Vagina (tissue), 2 donors: ENCODE data around the gene GPC2. TPM values are rescaled to one million over a fixed set of nuclear protein-coding genes. Genes with fewer than 3 reads are reported as not detected.
A peak's percentile ranks its signal among the peaks of the same experiment; 100 is the strongest.
"Not testable (repeated sequence)": the region's sequence is repeated elsewhere in the genome, so short reads cannot be mapped to it uniquely, and the experiment has no call there.

Experiments
- DNase-seq, 2 donors: peaks; one replicate each; pipeline ENCODE4 v3.0.0-alpha.2; 2017; ENCODE audit errors: extremely low spot score in 2 of 2
- H3K27ac ChIP-seq: fragments of 200-600 bp; sonication (generic); one replicate; pipeline ENCODE4 v1.5.1; 2019
- H3K27me3 ChIP-seq: fragments of 200-600 bp; sonication (generic); one replicate; pipeline ENCODE4 v1.5.1; 2019
- H3K36me3 ChIP-seq, 2 donors: fragments of 200-600 bp; sonication (generic); one replicate each; pipeline ENCODE4 v1.5.1; 2017 to 2019
- H3K4me1 ChIP-seq: fragments of 200-600 bp; sonication (generic); one replicate; pipeline ENCODE4 v1.5.1; 2019
- H3K4me3 ChIP-seq, 2 donors: fragments of 200-600 bp; sonication (generic); 1 replicate in 1 of 2; 2 replicates in 1 of 2; pipeline ENCODE4 v1.5.1; 2016 to 2019
- H3K9me3 ChIP-seq: fragments of 200-600 bp; sonication (generic); one replicate; pipeline ENCODE4 v1.5.1; 2019
- CTCF ChIP-seq, 3 experiments: fragments of 450-650 bp in 2 of 3; fragments of 200-600 bp in 1 of 3; sonication (generic) in 1 of 3; IDR thresholded peaks; one replicate each; pipeline ENCODE4 v1.5.1; 2017 to 2019; ENCODE audit warnings: antibody characterized with exemption in 3 of 3, mild to moderate bottlenecking in 2 of 3, moderate library complexity in 2 of 3
- POLR2A ChIP-seq, 2 donors: fragments of 450-650 bp; IDR thresholded peaks; one replicate each; pipeline ENCODE4 v1.6.1; 2017; ENCODE audit warnings: antibody characterized with exemption in 2 of 2, mild to moderate bottlenecking in 2 of 2, moderate library complexity in 2 of 2
- POLR2AphosphoS5 ChIP-seq, 2 donors: sonication (generic); formaldehyde crosslinking; IDR thresholded peaks; one replicate each; pipeline ENCODE4 v1.9.0; 2017; ENCODE audit warnings: antibody characterized with exemption in 2 of 2, mild to moderate bottlenecking in 2 of 2, low read depth in 1 of 2; ENCODE audit not compliant: insufficient read depth in 1 of 2
- intact Hi-C: fragments of 100-400 bp; cut with DNase I; formaldehyde crosslinking; loops from one replicate; pipeline ENCODE4 v1.15.1; 2023
- total RNA-seq: library from RNA; depleted of rRNA; stranded (reverse); fragments of >200 nt; gene quantifications from one replicate; pipeline ENCODE4 v1.2.3, GENCODE V29; 2016

GPC2 gene
- total RNA-seq, 1 donor from 2014 or later: 7.4 TPM

- Histone ChIP-seq H3K4me3 (peak overlapping the region in 1 of 2 donors; percentile 13), H3K4me1 (peaks cover 28% of the 10 kb centered on the region)
- intact Hi-C loops: loop anchor here (10.0 kb wide), 1 partner anchor 84 kb away; the partner anchor contains the start of gene PVRIG
Observed at GRCh38 chr7:100130608-100131453, 46.4 kb downstream of the GPC2 start.

GRCh38 chr7:100130220-100130607 is 47.0 kb downstream of the GPC2 start:
- peaks cover 34% of the 10 kb centered on the region for H3K4me1 ChIP-seq

More at GRCh38 chr7:100130608-100131453, 46.4 kb downstream of the GPC2 start:
- Histone ChIP-seq H3K9me3 (no peaks in the 10 kb centered on the region), H3K27ac (no peak overlapping the region), H3K36me3 (no peaks in the 10 kb centered on the region), H3K27me3 (no peaks in the 10 kb centered on the region)
- DNase-seq: no peak
- TF ChIP-seq POLR2AphosphoS5 (IDR thresholded peaks at IDR 0.05; ENCODE audit: insufficient read depth in 1 of 2, low read depth in 1 of 2) (peak in 1 of 2 donors; percentile 38), POLR2A (IDR thresholded peaks at IDR 0.05) (no peak), CTCF (IDR thresholded peaks at IDR 0.05) (peak; percentile 70 to 88 (median 76))

GRCh38 chr7:100128637-100128963 is 48.6 kb downstream of the GPC2 start:
- no peak for DNase-seq
- TF ChIP-seq CTCF (IDR thresholded peaks at IDR 0.05) (no peak), POLR2AphosphoS5 (IDR thresholded peaks at IDR 0.05; ENCODE audit: insufficient read depth in 1 of 2, low read depth in 1 of 2) (no peak), POLR2A (IDR thresholded peaks at IDR 0.05) (no peak)
- peak overlapping the region in 1 of 2 donors; percentile 86 for H3K4me3 ChIP-seq
- intact Hi-C loops: no loop called here
- H3K36me3 ChIP-seq: no peaks in the 10 kb centered on the region
- peaks cover 41% of the 10 kb centered on the region for H3K4me1 ChIP-seq
- H3K9me3 ChIP-seq: no peaks in the 10 kb centered on the region
- peak overlapping the region; percentile 96 for H3K27ac ChIP-seq
- no peaks in the 10 kb centered on the region for H3K27me3 ChIP-seq

More at GRCh38 chr7:100130220-100130607, 47.0 kb downstream of the GPC2 start:
- H3K9me3 ChIP-seq, DNase-seq, H3K36me3 ChIP-seq, H3K27me3 ChIP-seq, H3K27ac ChIP-seq, H3K4me3 ChIP-seq: not testable (repeated sequence)
- intact Hi-C loops: loop anchor here (10.0 kb wide), 1 partner anchor 85 kb away; the partner anchor contains the start of gene PVRIG

GRCh38 chr7:100127866-100128636 is 49.1 kb downstream of the GPC2 start:
- no peak for TF ChIP-seq CTCF (IDR thresholded peaks at IDR 0.05)
- no peak for TF ChIP-seq POLR2A (IDR thresholded peaks at IDR 0.05)
- TF ChIP-seq POLR2AphosphoS5 (IDR thresholded peaks at IDR 0.05; ENCODE audit: insufficient read depth in 1 of 2, low read depth in 1 of 2): no peak
- H3K36me3 ChIP-seq: no peaks in the 10 kb centered on the region
- H3K4me3 ChIP-seq: peak overlapping the region; percentile 86 to 92
- no peak for DNase-seq
- no peaks in the 10 kb centered on the region for H3K27me3 ChIP-seq
- H3K9me3 ChIP-seq: no peaks in the 10 kb centered on the region
- H3K27ac ChIP-seq: peak overlapping the region; percentile 96
- H3K4me1 ChIP-seq: peaks cover 41% of the 10 kb centered on the region
- intact Hi-C loops: no loop called here

- TF ChIP-seq CTCF (IDR thresholded peaks at IDR 0.05): no peak
- TF ChIP-seq POLR2AphosphoS5 (IDR thresholded peaks at IDR 0.05; ENCODE audit: insufficient read depth in 1 of 2, low read depth in 1 of 2): peak; percentile 62 to 86
- H3K27me3 ChIP-seq: no peaks in the 10 kb centered on the region
- H3K4me1 ChIP-seq: peaks cover 41% of the 10 kb centered on the region
- peak within 1 kb of the TSS; percentile 86 to 92 for H3K4me3 ChIP-seq
- intact Hi-C loops: no loop called here
- H3K36me3 ChIP-seq: no peaks in the 10 kb centered on the region
- H3K9me3 ChIP-seq: no peaks in the 10 kb centered on the region
- DNase-seq: no peak
- H3K27ac ChIP-seq: peak within 1 kb of the TSS; percentile 96
Observed at GRCh38 chr7:100126931-100127865, 50.0 kb downstream of the GPC2 start, which contains the start of gene MBLAC1. Gene MBLAC1 (plus strand): TSS chr7:100126967. CDS start chr7:100127396, 429 bp downstream.
